ENCODE measurements around the gene COL13A1. TPM values are rescaled to one million over a fixed set of nuclear protein-coding genes. Genes with fewer than 3 reads are reported as not detected.
A peak's percentile ranks its signal among the peaks of the same experiment; 100 is the strongest.

Gene COL13A1
- total and polyA plus RNA-seq, 2 experiments from 2014 or later: 57.2 to 150 TPM

DNA sequence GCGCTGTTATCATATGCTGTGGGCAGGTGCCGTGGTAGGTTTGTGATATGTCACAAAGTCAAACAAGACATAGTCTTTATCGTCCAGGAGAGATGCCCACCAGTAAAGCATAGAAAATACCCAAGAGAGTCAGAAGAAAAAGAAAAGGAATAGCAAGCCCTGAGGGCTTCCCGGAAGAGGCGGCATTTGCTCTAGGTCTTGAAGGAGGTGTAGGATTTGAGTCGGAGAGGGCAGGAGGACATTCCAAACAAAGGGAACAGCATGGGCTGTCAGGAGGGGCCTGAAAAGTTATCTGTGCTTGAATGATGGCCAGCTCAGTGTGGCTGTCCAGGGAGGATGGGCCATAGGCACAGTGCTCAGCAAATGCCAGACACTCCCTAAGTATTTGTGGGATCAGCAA is 42.2 kb downstream of the COL13A1 start:
- no peak overlapping the region for H3K4me3 ChIP-seq
- H3K27ac ChIP-seq: peak overlapping the region; percentile 7

DNA sequence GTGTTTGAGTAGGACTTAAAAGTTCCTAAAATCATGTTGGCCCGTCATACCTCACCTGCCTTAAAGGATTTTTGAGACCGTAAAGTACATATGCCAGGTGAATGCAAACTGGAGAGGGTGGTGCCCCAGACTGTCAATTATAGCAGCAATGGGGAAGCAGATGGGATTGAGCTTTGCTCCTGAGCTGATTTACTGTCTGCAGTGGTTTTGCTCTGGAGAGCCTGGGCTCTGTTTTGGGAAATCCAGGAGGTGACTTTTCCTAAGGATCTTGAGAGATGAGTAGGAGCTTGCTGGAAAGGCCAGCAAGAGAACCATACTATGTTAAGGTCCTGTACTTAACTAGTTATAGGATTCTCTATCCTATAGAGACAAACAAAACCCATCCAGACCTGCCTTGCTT is 43.0 kb downstream of the COL13A1 start:
- DNase-seq (ENCODE audit: low read depth in 1 of 2, low spot score in 1 of 2): no peak
- Histone ChIP-seq H3K27me3 (no peaks in the 10 kb centered on the region), H3K4me3 (no peak overlapping the region), H3K36me3 (no peaks in the 10 kb centered on the region), H3K4me1 (ENCODE audit: low read depth) (peaks cover 51% of the 10 kb centered on the region), H3K27ac (peak overlapping the region; percentile 7), H3K9me3 (ENCODE audit: low read depth) (no peaks in the 10 kb centered on the region)
- TF ChIP-seq, protein P1, sequence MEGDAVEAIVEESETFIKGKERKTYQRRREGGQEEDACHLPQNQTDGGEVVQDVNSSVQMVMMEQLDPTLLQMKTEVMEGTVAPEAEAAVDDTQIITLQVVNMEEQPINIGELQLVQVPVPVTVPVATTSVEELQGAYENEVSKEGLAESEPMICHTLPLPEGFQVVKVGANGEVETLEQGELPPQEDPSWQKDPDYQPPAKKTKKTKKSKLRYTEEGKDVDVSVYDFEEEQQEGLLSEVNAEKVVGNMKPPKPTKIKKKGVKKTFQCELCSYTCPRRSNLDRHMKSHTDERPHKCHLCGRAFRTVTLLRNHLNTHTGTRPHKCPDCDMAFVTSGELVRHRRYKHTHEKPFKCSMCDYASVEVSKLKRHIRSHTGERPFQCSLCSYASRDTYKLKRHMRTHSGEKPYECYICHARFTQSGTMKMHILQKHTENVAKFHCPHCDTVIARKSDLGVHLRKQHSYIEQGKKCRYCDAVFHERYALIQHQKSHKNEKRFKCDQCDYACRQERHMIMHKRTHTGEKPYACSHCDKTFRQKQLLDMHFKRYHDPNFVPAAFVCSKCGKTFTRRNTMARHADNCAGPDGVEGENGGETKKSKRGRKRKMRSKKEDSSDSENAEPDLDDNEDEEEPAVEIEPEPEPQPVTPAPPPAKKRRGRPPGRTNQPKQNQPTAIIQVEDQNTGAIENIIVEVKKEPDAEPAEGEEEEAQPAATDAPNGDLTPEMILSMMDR (IDR thresholded peaks at IDR 0.05; ENCODE audit: low read depth, low read length): no peak

More for the DNA sequence above, 42.2 kb downstream of the COL13A1 start:
- no peaks in the 10 kb centered on the region for H3K27me3 ChIP-seq
- TF ChIP-seq, protein P1 (IDR thresholded peaks at IDR 0.05; ENCODE audit: low read depth, low read length): no peak
- H3K36me3 ChIP-seq: no peaks in the 10 kb centered on the region
- peaks cover 59% of the 10 kb centered on the region for H3K4me1 ChIP-seq (ENCODE audit: low read depth)
- no peaks in the 10 kb centered on the region for H3K9me3 ChIP-seq (ENCODE audit: low read depth)
- DNase-seq (ENCODE audit: low read depth in 1 of 2, low spot score in 1 of 2): no peak

DNA sequence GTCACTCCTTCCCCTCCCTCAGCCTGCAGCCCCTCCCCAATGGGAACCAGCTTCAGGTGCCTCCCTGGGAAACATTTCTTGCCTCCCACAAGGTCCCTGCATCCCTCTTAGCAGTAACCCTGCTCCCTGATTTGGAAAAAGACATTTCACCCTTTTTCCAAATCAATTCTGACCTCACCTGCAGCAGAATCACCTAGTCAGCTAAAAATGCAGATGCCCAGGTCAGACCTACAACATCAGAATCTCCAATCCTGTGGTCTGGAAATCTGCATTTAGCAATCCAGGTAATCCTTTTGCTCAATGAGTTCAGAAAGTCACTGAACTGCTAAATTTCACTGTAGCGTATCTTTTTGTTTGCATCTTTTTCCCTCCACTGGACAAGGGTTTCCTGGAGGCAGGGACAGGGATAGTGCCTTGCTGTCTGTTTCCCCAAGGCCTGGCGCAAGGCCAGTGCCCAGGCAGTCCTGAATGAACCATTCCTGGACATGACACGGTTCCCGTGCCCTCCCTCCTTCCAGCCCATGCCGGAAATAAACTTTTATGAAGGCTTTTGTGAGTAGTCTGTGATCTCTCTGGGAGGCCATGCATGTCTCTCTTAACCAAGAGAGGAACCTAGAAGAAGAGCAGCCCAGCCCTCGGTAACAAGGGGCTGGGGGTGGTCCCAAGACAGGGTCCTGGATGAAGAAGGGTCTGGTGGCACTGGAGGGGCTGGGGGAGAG is 44.0 kb downstream of the COL13A1 start:
- H3K4me1 ChIP-seq (ENCODE audit: low read depth): peaks cover 41% of the 10 kb centered on the region
- H3K36me3 ChIP-seq: no peaks in the 10 kb centered on the region
- no peaks in the 10 kb centered on the region for H3K27me3 ChIP-seq
- H3K9me3 ChIP-seq (ENCODE audit: low read depth): no peaks in the 10 kb centered on the region
- peak overlapping the region; percentile 76 for H3K27ac ChIP-seq
- TF ChIP-seq, protein P1 (IDR thresholded peaks at IDR 0.05; ENCODE audit: low read depth, low read length): no peak
- DNase-seq (ENCODE audit: low read depth in 1 of 2, low spot score in 1 of 2): peak; percentile 46 to 58
- no peak overlapping the region for H3K4me3 ChIP-seq

DNA sequence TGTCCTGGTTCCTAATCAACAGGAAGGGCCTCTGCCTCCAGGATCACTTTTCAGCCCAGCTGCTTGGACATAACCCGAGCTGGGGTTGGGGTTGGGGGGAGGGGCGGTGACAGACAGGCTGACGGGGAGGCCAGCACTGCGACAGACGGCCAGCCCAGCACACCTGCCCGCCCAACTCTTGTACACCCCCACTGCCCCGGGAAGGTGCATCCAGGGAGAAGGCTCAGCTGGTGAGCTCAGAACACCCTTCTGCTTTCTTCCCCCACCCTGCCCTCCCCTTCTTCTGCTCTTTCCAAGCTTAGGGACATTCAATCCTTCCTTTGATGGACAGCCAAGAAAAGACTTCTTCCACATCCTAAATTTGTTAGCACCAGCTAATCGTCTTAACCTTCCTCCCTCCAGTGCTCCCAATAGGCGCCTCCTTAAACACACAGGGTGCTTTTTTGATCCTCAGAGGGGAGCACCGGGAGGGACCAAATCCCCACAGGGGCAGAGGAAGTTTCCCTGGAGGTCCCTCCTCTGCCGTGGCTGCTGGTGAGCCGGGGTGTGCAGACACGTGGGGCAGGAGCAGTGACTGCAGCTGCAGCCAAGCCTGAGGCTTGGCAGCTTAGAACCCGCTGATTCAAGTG is 44.7 kb downstream of the COL13A1 start:
- Histone ChIP-seq H3K27ac (peak overlapping the region; percentile 76), H3K4me1 (ENCODE audit: low read depth) (peaks cover 35% of the 10 kb centered on the region), H3K36me3 (no peaks in the 10 kb centered on the region), H3K9me3 (ENCODE audit: low read depth) (no peaks in the 10 kb centered on the region), H3K4me3 (no peak overlapping the region), H3K27me3 (no peaks in the 10 kb centered on the region)
- DNase-seq (ENCODE audit: low read depth in 1 of 2, low spot score in 1 of 2): no peak
- TF ChIP-seq, protein P1 (IDR thresholded peaks at IDR 0.05; ENCODE audit: low read depth, low read length): no peak

DNA sequence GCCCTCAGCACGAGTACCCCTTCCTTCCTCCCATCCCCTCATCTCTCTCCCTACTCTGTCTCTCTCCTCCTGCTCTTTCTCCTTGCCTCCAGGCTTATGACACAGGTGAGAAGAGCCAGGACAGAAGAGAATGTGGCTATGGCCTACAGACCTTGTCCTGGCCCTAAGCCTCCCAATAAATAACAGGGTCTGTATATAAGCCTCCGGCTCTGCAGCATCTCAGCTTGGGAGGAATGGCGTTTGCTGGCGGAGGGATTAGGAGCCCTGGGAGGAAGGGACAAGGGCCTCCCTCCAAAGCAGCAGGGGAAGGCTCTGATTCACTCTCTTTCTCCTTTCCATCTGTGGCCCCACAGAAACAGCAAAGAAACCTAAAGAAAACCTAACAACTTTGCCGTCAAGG is 45.8 kb downstream of the COL13A1 start:
- Histone ChIP-seq H3K27me3 (no peaks in the 10 kb centered on the region), H3K9me3 (ENCODE audit: low read depth) (no peaks in the 10 kb centered on the region), H3K27ac (peak overlapping the region; percentile 35), H3K4me3 (no peak overlapping the region), H3K36me3 (no peaks in the 10 kb centered on the region), H3K4me1 (ENCODE audit: low read depth) (peaks cover 36% of the 10 kb centered on the region)
- DNase-seq (ENCODE audit: low read depth in 1 of 2, low spot score in 1 of 2): no peak
- TF ChIP-seq, protein P1 (IDR thresholded peaks at IDR 0.05; ENCODE audit: low read depth, low read length): no peak
